Measurements from ENCODE around the gene ZNF518B. TPM values are rescaled to one million over a fixed set of nuclear protein-coding genes. Genes with fewer than 3 reads are reported as not detected.

ZNF518B gene
- total RNA-seq, 1 experiment from 2014 or later: not detected

Other genes starting within 250 kb of the ZNF518B start
- gene CLNK, start 227.3 kb upstream of the ZNF518B start, total RNA-seq (2014; rRNA removed; shearing (Covaris generic)): not detected in 2 replicates